ENCODE data around the gene SAT2. TPM values are rescaled to one million over a fixed set of nuclear protein-coding genes. Genes with fewer than 3 reads are reported as not detected.
A peak's percentile ranks its signal among the peaks of the same experiment; 100 is the strongest.

The SAT2 gene
- polyA plus RNA-seq, 6 donors from 2014 or later, result 34.2 to 42.5 (median 35.9) TPM

GRCh38 chr17:7583253-7584109, 44.1 kb downstream of the SAT2 start, which contains the start of gene MPDU1:
TSS of gene MPDU1 (plus strand) at chr17:7583852. CDS start at chr17:7583863, 11 bp downstream.
- DNase-seq (peak; percentile 94), ATAC-seq (ENCODE audit: low read depth in 2 of 2) (peak; percentile 81 to 82)
- Mint-ChIP-seq H3K36me3 (peaks cover 0 to 14% of the 10 kb centered on the region in 2 donors), H3K27ac (peak within 1 kb of the TSS; percentile 98 to 100 (median 100)), H3K27me3 (no peaks in the 10 kb centered on the region), H3K4me1 (peaks cover 56 to 71% (median 56%) of the 10 kb centered on the region in 3 donors), H3K4me3 (peak within 1 kb of the TSS; percentile 93 to 100 (median 99)), H3K9me3 (no peaks in the 10 kb centered on the region)

DNA sequence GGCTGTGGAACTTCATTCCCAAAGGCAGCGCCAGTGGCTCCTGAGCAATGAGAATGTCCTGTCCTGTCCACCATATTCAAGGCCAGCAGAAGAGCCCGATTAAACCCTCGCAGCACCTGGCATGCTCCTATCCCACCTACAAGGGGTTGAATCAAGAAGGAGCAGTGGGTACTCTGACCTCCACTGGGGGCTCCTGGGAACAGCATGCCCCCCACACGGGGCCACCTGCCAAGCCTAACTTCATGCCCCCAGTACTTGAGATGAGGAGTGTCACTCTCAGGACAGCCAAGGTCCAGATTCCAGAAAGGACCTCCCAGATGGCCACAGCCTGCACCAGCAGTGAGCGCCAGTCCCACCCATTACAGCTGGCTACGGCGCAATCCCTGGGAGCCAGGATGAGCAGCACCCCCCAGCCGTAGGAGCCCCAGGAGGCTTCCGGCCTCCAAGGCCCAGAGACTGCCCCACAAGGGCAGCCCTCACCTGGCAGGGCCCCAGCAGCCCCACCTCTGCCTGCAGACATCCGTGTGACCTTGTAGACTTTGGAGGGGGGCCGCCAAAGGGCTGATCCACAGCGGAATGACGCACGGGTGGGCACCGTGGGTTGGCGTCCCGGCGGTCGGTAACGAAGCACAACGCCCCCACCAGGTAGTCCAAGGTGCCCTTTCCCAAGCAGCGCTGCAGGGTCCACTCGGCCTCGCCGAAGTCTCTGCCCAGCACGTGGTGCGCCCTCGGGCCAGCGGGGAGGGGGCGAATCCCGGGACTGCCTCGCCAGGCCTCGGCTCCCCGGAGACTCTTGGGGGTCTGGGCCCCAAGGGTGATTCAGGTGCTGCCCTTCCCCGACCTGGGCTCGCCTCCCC, 45.0 kb downstream of the SAT2 start:
- DNase-seq (no peak), ATAC-seq (ENCODE audit: low read depth in 2 of 2) (no peak)
- H3K27me3 Mint-ChIP-seq, result no peaks in the 10 kb centered on the region
- peaks cover 4 to 8% of the 10 kb centered on the region in 2 donors for H3K36me3 Mint-ChIP-seq
- H3K4me3 Mint-ChIP-seq, result peak overlapping the region; percentile 70 to 100 (median 94)
- no peaks in the 10 kb centered on the region for H3K9me3 Mint-ChIP-seq
- H3K4me1 Mint-ChIP-seq, result peaks cover 51 to 77% (median 58%) of the 10 kb centered on the region in 3 donors
- H3K27ac Mint-ChIP-seq, result peak overlapping the region in 5 of 6 donors; percentile 47 to 98 (median 88)

- H3K27ac Mint-ChIP-seq, result peak overlapping the region; percentile 47 to 96 (median 92)
- H3K27me3 Mint-ChIP-seq, result no peaks in the 10 kb centered on the region
- peak overlapping the region; percentile 41 to 97 (median 70) for H3K4me3 Mint-ChIP-seq
- DNase-seq, result no peak
- no peaks in the 10 kb centered on the region for H3K9me3 Mint-ChIP-seq
- peaks cover 51 to 90% (median 61%) of the 10 kb centered on the region in 3 donors for H3K4me1 Mint-ChIP-seq
- no peak for ATAC-seq (ENCODE audit: low read depth in 2 of 2)
- peaks cover 8 to 17% of the 10 kb centered on the region in 2 donors for H3K36me3 Mint-ChIP-seq
Measured at GRCh38 chr17:7580604-7581575, 46.7 kb downstream of the SAT2 start.

- no peak for DNase-seq
- Mint-ChIP-seq H3K36me3 (peaks cover 8 to 17% of the 10 kb centered on the region in 2 donors), H3K4me3 (peak overlapping the region; percentile 36 to 97 (median 75)), H3K4me1 (peaks cover 49 to 90% (median 61%) of the 10 kb centered on the region in 3 donors), H3K27ac (peak overlapping the region in 5 of 6 donors; percentile 41 to 96 (median 92)), H3K27me3 (no peaks in the 10 kb centered on the region), H3K9me3 (no peaks in the 10 kb centered on the region)
- ATAC-seq (ENCODE audit: low read depth in 2 of 2), result no peak
Measured at GRCh38 chr17:7579834-7580603, 47.6 kb downstream of the SAT2 start.

GRCh38 chr17:7579001-7579833, 48.4 kb downstream of the SAT2 start, which contains the start of gene CD68:
TSS of gene CD68 (plus strand) at chr17:7579638. CDS start at chr17:7579678, 40 bp downstream.
- H3K27ac Mint-ChIP-seq, result peak within 1 kb of the TSS; percentile 83 to 96 (median 93)
- peaks cover 7 to 17% of the 10 kb centered on the region in 2 donors for H3K36me3 Mint-ChIP-seq
- peak within 1 kb of the TSS; percentile 56 to 97 (median 81) for H3K4me3 Mint-ChIP-seq
- H3K9me3 Mint-ChIP-seq, result no peaks in the 10 kb centered on the region
- peak; percentile 79 for DNase-seq
- H3K4me1 Mint-ChIP-seq, result peaks cover 44 to 90% (median 58%) of the 10 kb centered on the region in 3 donors
- no peaks in the 10 kb centered on the region for H3K27me3 Mint-ChIP-seq
- ATAC-seq (ENCODE audit: low read depth in 2 of 2), result peak; percentile 63

DNA sequence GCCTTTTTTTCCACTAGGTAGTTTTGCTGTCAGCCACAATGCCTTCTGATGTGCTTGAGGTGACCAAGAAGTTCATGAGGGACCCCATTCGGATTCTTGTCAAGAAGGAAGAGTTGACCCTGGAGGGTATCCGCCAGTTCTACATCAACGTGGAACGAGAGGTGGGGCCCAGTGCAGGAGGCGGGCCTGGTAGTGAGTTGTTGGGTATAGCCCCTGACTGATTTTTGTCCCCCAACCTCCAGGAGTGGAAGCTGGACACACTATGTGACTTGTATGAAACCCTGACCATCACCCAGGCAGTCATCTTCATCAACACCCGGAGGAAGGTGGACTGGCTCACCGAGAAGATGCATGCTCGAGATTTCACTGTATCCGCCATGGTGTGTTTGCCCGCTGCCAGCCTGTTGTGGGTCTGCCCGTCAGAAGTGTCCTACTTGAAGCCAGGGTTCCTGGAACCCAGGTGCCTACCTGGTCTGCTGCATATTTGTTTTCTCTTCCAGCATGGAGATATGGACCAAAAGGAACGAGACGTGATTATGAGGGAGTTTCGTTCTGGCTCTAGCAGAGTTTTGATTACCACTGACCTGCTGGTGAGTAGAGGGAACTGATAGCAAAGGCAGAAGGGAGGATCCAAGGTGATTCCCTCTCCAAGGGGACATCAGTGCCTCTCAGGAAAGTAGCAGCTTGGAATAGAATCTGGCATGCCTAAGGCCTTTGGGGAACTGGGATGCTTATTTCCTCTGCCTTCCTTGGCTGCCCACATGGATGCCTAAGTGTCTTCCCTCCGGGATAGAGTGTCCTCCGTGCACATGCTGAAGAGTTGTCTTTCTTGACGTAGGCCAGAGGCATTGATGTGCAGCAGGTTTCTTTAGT, 50.1 kb downstream of the SAT2 start:
- Mint-ChIP-seq H3K36me3 (peaks cover 5 to 17% of the 10 kb centered on the region in 2 donors), H3K4me3 (peak overlapping the region in 3 of 8 donors; percentile 19 to 97 (median 61)), H3K27me3 (no peaks in the 10 kb centered on the region), H3K27ac (peak overlapping the region in 4 of 6 donors; percentile 69 to 92 (median 80)), H3K9me3 (peaks cover 0 to 1% (median 0%) of the 10 kb centered on the region in 7 donors), H3K4me1 (peaks cover 45 to 82% (median 64%) of the 10 kb centered on the region in 3 donors)
- no peak for ATAC-seq (ENCODE audit: low read depth in 2 of 2)
- DNase-seq, result no peak

DNA sequence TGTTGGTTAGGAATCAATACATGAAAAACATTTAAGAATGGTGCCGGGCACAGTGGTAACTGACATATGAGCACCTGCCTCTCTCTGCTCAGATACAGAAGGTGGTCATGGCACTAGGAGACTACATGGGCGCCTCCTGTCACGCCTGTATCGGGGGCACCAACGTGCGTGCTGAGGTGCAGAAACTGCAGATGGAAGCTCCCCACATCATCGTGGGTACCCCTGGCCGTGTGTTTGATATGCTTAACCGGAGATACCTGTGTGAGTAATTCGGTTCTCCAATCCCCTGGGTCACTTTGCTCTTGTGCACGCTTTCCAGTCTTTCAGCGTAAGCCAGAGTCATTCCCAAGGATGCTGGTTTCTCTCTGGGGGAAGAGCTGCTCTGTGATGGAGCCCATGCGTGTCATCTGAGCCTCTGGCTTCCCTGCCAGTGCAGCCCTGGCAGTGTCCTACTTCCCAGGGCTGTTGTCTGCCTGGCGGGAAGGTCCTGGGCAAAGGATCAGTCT, 51.1 kb downstream of the SAT2 start:
- ATAC-seq (ENCODE audit: low read depth in 2 of 2) (no peak), DNase-seq (no peak)
- peak overlapping the region in 3 of 6 donors; percentile 57 to 92 (median 57) for H3K27ac Mint-ChIP-seq
- H3K36me3 Mint-ChIP-seq, result peaks cover 7 to 17% of the 10 kb centered on the region in 2 donors
- peaks cover 0 to 1% (median 0%) of the 10 kb centered on the region in 7 donors for H3K9me3 Mint-ChIP-seq
- H3K4me1 Mint-ChIP-seq, result peaks cover 47 to 80% (median 65%) of the 10 kb centered on the region in 3 donors
- H3K27me3 Mint-ChIP-seq, result no peaks in the 10 kb centered on the region
- H3K4me3 Mint-ChIP-seq, result peak overlapping the region in 3 of 8 donors; percentile 34 to 97 (median 72)

Other genes with a start within 250 kb of the SAT2 start
- gene TNK1, start 246.7 kb downstream of the SAT2 start, polyA plus RNA-seq (ENCODE audit: low read depth in 6 of 6), result 1 to 10 TPM; 1.2 to 4.2 (median 2.5) TPM
- gene PLSCR3, start 233.3 kb downstream of the SAT2 start, polyA plus RNA-seq (ENCODE audit: low read depth in 6 of 6), result 10 to 100 TPM; 43.1 to 73.4 (median 59.1) TPM
- gene TMEM256, start 223.7 kb downstream of the SAT2 start, polyA plus RNA-seq (ENCODE audit: low read depth in 6 of 6), result 10 to 100 TPM; 73.4 to 90.2 (median 81.3) TPM
- not detected for gene NLGN2, start 220.0 kb downstream of the SAT2 start, polyA plus RNA-seq (ENCODE audit: low read depth in 6 of 6)
- not detected for gene SPEM1, start 207.5 kb downstream of the SAT2 start, polyA plus RNA-seq (ENCODE audit: low read depth in 6 of 6)
- gene SPEM2, start 202.2 kb downstream of the SAT2 start, polyA plus RNA-seq (ENCODE audit: low read depth in 6 of 6), result not detected
- not detected for gene SPEM3, start 199.0 kb downstream of the SAT2 start, polyA plus RNA-seq (ENCODE audit: low read depth in 6 of 6)
- 10 to 100 TPM in 5 of 6 donors, 1 to 10 TPM in 1; 9.6 to 19.8 (median 13.5) TPM for gene TMEM102, start 192.4 kb downstream of the SAT2 start, polyA plus RNA-seq (ENCODE audit: low read depth in 6 of 6)
- gene FGF11, start 188.3 kb downstream of the SAT2 start, polyA plus RNA-seq (ENCODE audit: low read depth in 6 of 6), result under 1 TPM in 1 of 6 donors, not detected in 5; 0.16 TPM
- 10 to 100 TPM; 12.6 to 21.6 (median 15.6) TPM for gene CHRNB1, start 182.8 kb downstream of the SAT2 start, polyA plus RNA-seq (ENCODE audit: low read depth in 6 of 6)
- gene ZBTB4, start 148.2 kb downstream of the SAT2 start, polyA plus RNA-seq (ENCODE audit: low read depth in 6 of 6), result 10 to 100 TPM in 4 of 6 donors, 1 to 10 TPM in 2; 5.3 to 19.2 (median 10.5) TPM
- under 1 TPM in 2 of 6 donors, not detected in 4; 0.14 to 0.39 TPM for gene SLC35G6, start 146.4 kb downstream of the SAT2 start, polyA plus RNA-seq (ENCODE audit: low read depth in 6 of 6)
- 10 to 100 TPM; 13.6 to 88.9 (median 47.1) TPM for gene POLR2A, start 143.5 kb downstream of the SAT2 start, polyA plus RNA-seq (ENCODE audit: low read depth in 6 of 6)
- gene TNFSF12, start 78.8 kb downstream of the SAT2 start, polyA plus RNA-seq (ENCODE audit: low read depth in 6 of 6), result 10 to 100 TPM; 21.6 to 33.3 (median 28.0) TPM
- 10 to 100 TPM; 32.2 to 43.1 (median 38.5) TPM for gene TNFSF13, start 69.1 kb downstream of the SAT2 start, polyA plus RNA-seq (ENCODE audit: low read depth in 6 of 6)
- gene SENP3, start 65.9 kb downstream of the SAT2 start, polyA plus RNA-seq (ENCODE audit: low read depth in 6 of 6), result 10 to 100 TPM; 16.0 to 21.9 (median 18.2) TPM
- gene CD68, start 48.2 kb downstream of the SAT2 start, polyA plus RNA-seq (ENCODE audit: low read depth in 6 of 6), result 1 to 10 TPM; 3.3 to 7.4 (median 6.8) TPM
- 10 to 100 TPM; 27.8 to 59.7 (median 43.1) TPM for gene MPDU1, start 44.0 kb downstream of the SAT2 start, polyA plus RNA-seq (ENCODE audit: low read depth in 6 of 6)
- gene SOX15, start 37.7 kb downstream of the SAT2 start, polyA plus RNA-seq (ENCODE audit: low read depth in 6 of 6), result not detected
- 10 to 100 TPM in 5 of 6 donors, 1 to 10 TPM in 1; 7.8 to 20.1 (median 12.5) TPM for gene FXR2, start 12.9 kb downstream of the SAT2 start, polyA plus RNA-seq (ENCODE audit: low read depth in 6 of 6)
- gene SHBG, start 2.3 kb upstream of the SAT2 start, polyA plus RNA-seq (ENCODE audit: low read depth in 6 of 6), result not detected
- gene ATP1B2, start 23.1 kb upstream of the SAT2 start, polyA plus RNA-seq (ENCODE audit: low read depth in 6 of 6), result under 1 TPM in 2 of 6 donors, not detected in 4; 0.08 to 0.21 TPM
- 10 to 100 TPM; 25.2 to 53.9 (median 47.7) TPM for gene TP53, start 59.7 kb upstream of the SAT2 start, polyA plus RNA-seq (ENCODE audit: low read depth in 6 of 6)
- gene WRAP53, start 60.7 kb upstream of the SAT2 start, polyA plus RNA-seq (ENCODE audit: low read depth in 6 of 6), result 10 to 100 TPM in 5 of 6 donors, 1 to 10 TPM in 1; 3.2 to 14.9 (median 12.9) TPM
- not detected for gene EFNB3, start 77.4 kb upstream of the SAT2 start, polyA plus RNA-seq (ENCODE audit: low read depth in 6 of 6)
- not detected for gene DNAH2, start 89.9 kb upstream of the SAT2 start, polyA plus RNA-seq (ENCODE audit: low read depth in 6 of 6)
- gene KDM6B, start 206.4 kb upstream of the SAT2 start, polyA plus RNA-seq (ENCODE audit: low read depth in 6 of 6), result 1 to 10 TPM in 3 of 6 donors, under 1 TPM in 3; 0.04 to 1.9 (median 0.99) TPM
- under 1 TPM in 1 of 6 donors, not detected in 5; 0.68 TPM for gene TMEM88, start 227.2 kb upstream of the SAT2 start, polyA plus RNA-seq (ENCODE audit: low read depth in 6 of 6)
- 100 to 1,000 TPM; 121 to 158 (median 136) TPM for gene NAA38, start 229.7 kb upstream of the SAT2 start, polyA plus RNA-seq (ENCODE audit: low read depth in 6 of 6)
- gene CYB5D1, start 230.2 kb upstream of the SAT2 start, polyA plus RNA-seq (ENCODE audit: low read depth in 6 of 6), result 1 to 10 TPM; 3.4 to 5.2 (median 3.7) TPM

Data from naive B cell (primary cell).